OCI-M1 (cell line): ENCODE data around the gene MRAS.

Source experiments
- DNase-seq: peaks from one replicate; lab custom pipeline; 2025; lab: John Stamatoyannopoulos, UW

Gene MRAS

GRCh38 chr3:138340511-138340910 is 7.9 kb upstream of the MRAS start:
- no peak for DNase-seq

- DNase-seq, result no peak
Observed at GRCh38 chr3:138344754-138345153, 3.6 kb upstream of the MRAS start.

DNA sequence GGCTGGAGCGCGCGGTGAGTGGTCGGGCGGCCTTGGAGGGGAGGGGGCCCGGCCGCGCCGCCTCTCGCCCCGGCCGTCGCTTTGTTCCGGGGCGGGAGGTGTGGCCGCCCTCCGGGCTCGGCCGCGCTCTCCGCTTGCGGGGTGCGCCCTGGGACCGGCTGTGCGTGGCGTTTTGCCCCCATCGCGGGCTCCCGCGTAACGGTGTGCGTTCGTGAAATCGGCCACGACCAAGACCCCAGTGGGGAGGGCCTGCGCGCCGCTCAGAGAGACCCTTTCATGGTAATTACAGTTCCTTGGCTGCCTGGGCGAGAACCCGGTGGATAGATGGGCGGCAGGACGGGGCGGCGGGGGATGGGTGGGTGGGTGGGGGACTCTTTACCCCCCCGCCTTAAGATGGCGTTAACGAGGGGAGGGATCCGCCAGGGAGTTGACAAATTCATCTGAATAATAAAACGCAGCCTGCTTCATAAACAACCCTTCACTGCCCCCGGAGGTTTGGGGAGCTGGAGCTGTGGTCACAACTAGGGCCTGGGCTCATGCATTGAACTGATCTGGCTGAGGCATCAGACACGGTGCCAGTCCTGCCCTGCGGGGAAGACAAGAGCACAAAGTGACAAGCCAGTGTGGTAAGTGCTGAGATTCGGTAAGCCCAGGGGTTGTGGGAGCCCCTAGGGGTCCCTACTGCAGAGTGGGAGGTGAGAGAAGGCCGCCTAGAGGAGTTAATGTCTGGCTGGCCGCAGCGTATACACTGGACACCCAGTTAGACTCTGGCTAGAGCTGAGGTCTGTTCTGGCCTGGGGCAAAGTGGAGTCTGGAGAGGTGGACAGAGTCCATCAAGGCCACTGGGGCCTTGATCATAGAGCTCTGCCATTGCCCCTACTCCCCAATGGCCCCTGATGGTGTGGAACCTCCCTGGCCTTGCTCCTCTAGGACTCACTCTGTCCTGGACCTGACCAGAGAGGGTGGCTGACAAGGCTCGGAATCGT is 668 bp downstream of the MRAS start:
- DNase-seq, result no peak

GRCh38 chr3:138349926-138350665 is 1.7 kb downstream of the MRAS start:
- DNase-seq, result peak; percentile 32

DNA sequence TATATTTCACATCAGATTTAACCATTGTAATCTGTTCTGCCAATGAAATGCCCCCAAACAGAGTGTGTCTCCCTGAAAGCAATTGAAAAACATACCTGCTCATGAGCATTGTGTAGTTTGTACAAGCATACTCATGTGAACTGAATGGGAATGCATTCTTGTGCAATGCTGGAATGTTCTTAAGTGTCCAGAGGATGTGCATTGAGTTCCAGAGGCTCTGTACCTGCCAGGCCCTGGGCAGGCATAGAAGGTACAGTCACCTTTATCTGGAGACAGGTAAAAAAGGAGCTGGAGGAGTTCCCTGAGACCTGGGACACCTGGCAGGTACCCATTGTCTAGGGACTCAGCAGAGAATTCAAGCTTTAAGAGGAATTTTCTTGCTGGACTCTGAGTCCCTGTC is 2.8 kb downstream of the MRAS start:
- DNase-seq, result no peak

- DNase-seq, result no peak
Observed at GRCh38 chr3:138351916-138352550, 3.7 kb downstream of the MRAS start.

DNA sequence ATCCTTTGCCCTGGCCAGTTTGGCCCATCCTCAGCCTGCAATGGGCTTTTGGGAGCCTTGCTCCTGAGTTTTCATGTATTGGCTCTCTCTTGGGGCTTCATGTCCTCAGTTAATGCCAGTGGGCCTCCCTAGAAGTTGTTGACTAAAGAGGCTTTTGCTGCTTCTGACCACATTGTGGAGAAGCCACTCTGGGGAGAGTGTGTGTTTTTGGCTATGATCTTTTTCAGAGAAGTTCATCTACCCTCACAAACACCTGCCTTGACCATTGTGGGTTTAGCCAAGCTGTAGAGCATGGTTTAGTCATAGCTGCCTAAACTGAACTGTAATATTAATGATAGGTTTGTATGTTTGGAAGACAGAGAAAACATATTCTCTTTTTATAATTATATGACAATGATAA is 6.0 kb downstream of the MRAS start:
- DNase-seq, result no peak

DNA sequence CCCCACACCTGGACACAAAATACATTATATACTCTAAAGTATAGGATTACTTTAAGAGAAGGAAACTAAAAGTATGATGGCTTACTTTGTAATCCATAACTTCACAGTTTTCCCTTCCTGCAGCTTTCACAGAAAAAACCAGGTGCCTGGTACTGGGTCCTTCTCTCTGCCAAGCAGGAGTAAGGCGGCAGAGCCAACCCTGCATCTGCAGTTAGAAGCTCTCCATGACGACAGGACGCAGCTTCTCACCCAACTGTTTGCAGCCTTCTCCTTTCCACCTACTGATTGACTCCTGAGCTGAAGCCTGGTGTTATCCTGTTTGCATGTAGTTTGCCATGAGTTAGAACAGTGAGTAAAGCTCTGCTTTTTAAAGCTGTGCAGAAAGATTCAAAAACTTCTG is 6.7 kb downstream of the MRAS start:
- no peak for DNase-seq

- no peak for DNase-seq
Observed at GRCh38 chr3:138356730-138357405, 8.5 kb downstream of the MRAS start.

GRCh38 chr3:138359148-138359918 is 11.0 kb downstream of the MRAS start:
- no peak for DNase-seq

- no peak for DNase-seq
Observed at GRCh38 chr3:138359919-138360868, 11.8 kb downstream of the MRAS start.

DNA sequence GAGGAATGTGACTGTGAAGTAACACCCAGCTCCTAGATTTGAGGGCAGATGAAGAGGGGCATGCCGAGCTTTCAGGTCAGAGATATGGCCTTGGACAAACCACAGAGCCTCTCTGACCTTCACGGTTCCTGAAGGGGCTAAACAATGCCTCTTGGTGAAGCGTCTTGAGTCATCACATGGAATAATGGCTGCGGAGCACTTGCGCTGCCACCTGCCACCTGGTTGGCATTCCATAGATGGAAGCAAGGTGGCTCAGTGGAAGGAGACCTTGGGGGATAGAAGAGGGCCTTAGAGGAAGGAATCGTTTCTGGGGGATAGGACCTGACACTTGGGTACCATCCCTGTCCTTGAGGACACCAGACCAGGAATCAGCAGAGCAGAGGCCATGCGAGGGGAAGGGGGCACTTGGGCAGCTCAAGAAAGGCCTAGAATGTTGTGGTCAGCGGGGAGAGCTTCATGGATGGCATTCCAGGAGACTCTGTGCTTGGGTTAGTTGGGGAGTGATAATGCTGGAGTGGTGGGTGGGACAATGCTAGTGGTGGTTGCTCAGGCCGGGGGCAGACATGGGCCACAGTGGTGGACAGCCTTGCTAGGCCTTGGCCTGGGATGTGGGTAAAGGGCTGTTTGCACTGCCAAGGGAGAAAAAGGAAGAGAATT is 12.6 kb downstream of the MRAS start:
- no peak for DNase-seq

DNA sequence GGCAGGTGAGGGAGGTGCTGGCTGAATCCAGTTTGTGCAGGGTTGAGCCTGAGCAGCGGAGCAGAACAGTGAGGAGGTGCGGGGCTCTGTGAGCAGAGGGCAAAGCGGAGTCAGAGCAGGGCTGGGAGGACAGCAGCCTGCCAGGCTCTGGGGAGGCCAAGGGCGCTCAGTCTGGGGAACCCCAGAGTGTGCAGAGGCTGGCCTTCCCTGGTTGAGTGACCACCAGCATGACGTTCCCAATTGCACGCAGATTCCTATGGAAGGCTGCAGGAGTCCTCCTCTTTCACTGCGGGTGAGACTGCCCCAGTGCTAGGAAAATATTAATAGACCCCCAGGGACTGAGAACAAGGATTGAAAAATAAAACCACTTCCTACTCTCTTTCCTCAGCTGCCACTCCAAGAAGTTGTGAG is 13.2 kb downstream of the MRAS start:
- DNase-seq, result no peak

DNA sequence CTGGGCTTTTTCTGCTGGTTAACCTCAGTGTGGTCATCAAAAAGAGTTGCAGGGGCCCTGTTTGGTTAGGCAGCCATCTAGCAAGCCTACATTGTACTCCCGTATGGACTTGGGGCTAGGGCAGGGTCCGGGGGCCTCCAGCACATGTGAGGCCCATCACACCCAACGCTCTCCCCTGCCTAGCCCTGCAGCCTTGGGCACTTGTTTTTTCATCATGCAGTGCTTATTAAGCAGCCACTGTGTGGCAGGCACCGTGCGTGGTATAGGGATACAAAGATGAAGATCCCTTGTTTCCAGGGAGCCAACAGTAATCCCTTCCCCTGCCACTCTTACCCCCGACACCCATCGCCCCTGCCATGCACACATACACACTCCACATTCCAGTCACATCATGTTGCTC is 14.2 kb downstream of the MRAS start:
- no peak for DNase-seq

DNA sequence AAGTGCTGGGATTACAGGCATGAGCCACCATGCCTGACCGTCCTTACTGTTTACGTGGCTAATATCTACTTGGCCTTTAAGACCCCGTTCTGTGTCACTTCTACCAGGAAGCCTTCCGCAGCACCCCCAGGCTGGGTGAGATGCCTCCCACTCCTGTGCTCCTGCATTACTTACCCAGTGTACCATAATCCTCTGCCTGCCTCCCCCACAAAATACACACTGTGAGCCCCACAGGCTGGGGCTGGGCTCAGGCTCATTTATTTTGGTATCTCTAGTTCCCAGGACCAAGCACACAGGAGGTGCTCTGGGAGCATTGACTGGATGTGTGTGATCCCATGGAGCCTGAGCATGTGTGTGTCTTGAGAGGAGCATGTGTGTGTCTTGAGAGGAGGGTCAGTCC is 14.9 kb downstream of the MRAS start:
- DNase-seq, result no peak

DNA sequence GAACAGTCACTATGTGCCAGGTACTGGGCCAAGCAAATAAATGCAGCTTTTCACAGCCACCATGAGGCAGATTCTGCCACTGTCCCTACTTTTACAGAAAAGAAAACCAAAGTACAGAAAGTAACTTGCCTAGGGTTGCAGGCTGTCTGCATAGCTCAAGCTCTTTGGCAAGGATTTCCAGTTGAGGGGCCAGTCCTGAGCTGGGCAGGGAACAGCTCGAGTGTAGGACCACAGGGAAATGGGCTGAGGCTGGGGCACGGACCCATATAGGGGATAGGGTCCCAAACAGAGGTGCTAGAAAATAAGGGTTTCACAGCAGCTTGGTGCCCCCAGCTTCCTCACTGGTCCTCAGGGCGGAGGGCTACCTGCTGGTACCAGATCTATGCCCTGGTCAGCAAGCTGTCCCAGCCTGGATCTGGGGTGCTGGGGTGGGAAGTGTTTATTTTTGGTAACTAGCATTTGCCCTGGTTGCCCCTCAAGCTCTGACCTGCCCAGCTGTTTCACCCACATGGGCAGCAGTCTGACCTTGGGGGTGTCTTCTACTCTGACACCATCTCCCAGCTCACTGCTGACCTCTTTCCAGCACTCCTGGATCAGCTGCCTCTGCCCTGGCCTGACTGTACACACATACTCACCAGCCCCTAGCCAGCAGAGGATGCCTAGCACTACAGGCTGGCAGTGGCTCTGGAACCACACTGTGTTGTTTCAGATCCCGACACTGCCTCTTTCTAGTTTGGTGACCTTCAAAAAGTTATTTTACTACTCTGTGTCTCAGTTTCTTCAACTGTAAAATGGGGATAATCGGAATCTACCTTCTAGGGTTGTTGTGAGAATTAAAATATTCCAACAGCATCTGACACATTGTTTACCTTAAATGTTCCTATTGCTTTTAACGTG is 16.2 kb downstream of the MRAS start:
- DNase-seq, result no peak

GRCh38 chr3:138365253-138365555 is 16.8 kb downstream of the MRAS start:
- no peak for DNase-seq

DNA sequence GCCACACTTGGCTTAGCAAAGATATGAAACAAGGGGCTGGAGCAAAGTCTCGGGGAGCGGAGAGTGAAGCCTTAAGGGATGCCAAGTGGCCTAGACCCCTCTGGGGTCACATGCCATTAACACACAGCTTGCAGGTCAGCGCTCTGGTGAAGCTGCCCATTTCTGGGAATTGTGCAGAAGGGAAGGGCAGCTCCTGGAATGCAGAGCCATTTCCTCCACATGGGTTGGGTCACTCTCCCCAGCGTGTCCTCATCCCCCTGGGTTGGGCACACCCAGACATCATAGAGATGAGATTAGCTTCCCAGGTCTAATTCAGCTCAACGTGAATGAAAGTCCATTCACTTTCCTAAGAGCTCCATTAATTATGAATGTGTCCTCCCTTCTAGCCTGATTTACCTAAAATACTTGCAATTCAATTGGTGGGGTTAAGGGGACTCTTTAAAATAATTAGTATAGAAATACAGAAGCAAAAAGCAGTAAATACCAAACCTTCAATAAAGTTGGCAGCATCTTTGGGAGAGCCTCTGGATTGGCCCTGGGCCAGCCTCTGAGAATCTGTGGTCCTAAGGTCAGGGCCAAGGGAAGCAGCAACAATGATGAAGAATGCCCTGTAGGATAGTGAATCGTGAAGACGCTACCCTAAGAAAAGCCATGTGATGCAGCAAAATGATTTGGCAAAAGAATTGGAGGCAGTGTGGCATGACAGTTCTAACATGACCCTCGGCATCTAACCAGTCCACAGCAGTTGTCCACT is 17.8 kb downstream of the MRAS start:
- DNase-seq, result no peak
